Calu3 (cell line): ENCODE results near the gene CLDN16. TPM values are rescaled to one million over a fixed set of nuclear protein-coding genes. Genes with fewer than 3 reads are reported as not detected.

ENCODE experiments used
- BruUV-seq: library from RNA; stranded (reverse); fragments of 400-500 nt; replicated peaks from 2 replicates; lab custom pipeline; 2021; lab: Mats Ljungman, UMichigan
- CTCF ChIA-PET: fragments of 300-600 bp; sonication (Branson Sonifier 250); formaldehyde crosslinking; loops from one replicate; lab custom pipeline; 2022; ENCODE audit warnings: antibody characterized with exemption; lab: Charles Lee
- DNase-seq: peaks from one replicate; pipeline ENCODE4 v3.0.0; 2022
- H3K27ac Mint-ChIP-seq: one replicate; pipeline ENCODE4 v1.8.0; 2022; ENCODE audit warnings: mixed read lengths; ENCODE audit not compliant: unreplicated experiment
- H3K27me3 Mint-ChIP-seq: one replicate; pipeline ENCODE4 v1.8.0; 2022; ENCODE audit warnings: mixed read lengths; ENCODE audit not compliant: unreplicated experiment
- H3K36me3 Mint-ChIP-seq: one replicate; pipeline ENCODE4 v1.8.0; 2022; ENCODE audit warnings: mild to moderate bottlenecking, moderate library complexity, mixed read lengths; ENCODE audit not compliant: insufficient read depth, unreplicated experiment
- H3K4me1 Mint-ChIP-seq: one replicate; pipeline ENCODE4 v1.8.0; 2022; ENCODE audit warnings: mild to moderate bottlenecking, low read depth, mixed read lengths; ENCODE audit not compliant: unreplicated experiment
- H3K4me3 Mint-ChIP-seq: one replicate; pipeline ENCODE4 v1.8.0; 2022; ENCODE audit warnings: mild to moderate bottlenecking, low read depth, moderate library complexity, mixed read lengths; ENCODE audit not compliant: unreplicated experiment
- H3K9me3 Mint-ChIP-seq: one replicate; pipeline ENCODE4 v1.8.0; 2022; ENCODE audit warnings: low read depth, mixed read lengths; ENCODE audit not compliant: unreplicated experiment
- CTCF ChIP-seq: fragments of 200-600 bp; IDR thresholded peaks from one replicate; pipeline ENCODE4 v1.8.0; 2022; ENCODE audit warnings: antibody characterized with exemption; ENCODE audit not compliant: unreplicated experiment
- intact Hi-C: fragments of 100-400 bp; cut with micrococcal nuclease; formaldehyde crosslinking; loops from one replicate; pipeline ENCODE4 v1.10.0; 2022; ENCODE audit not compliant: unreplicated experiment
- total RNA-seq: library from RNA; stranded (reverse); gene quantifications from 2 replicates; pipeline ENCODE4 v1.2.3, GENCODE V29; 2022

CLDN16 gene
- total RNA-seq, 1 experiment from 2014 or later: 2.9 TPM

- peaks cover 9% of the 10 kb centered on the region for H3K9me3 Mint-ChIP-seq
- peak overlapping the region; percentile 98 for H3K27ac Mint-ChIP-seq
- no TSS peak for BruUV-seq
- H3K4me1 Mint-ChIP-seq: peaks cover 51% of the 10 kb centered on the region
- CTCF ChIA-PET: interaction anchor here (0.7 to 4.6 kb wide), 17 partner anchors 11 to 333 kb away, joined by 3 to 37 read pairs (median 4); partner anchors contain the start of gene CLDN1
- peak overlapping the region; percentile 51 for H3K4me3 Mint-ChIP-seq
- H3K27me3 Mint-ChIP-seq: no peaks in the 10 kb centered on the region
- intact Hi-C loops: loop anchor here (1.0 kb wide), 2 partner anchors 22 to 29 kb away; no protein-coding TSS in a partner anchor
- peak; percentile 66 for DNase-seq
- H3K36me3 Mint-ChIP-seq: peaks cover 9% of the 10 kb centered on the region
- TF ChIP-seq CTCF: no peak
These were observed 42.7 kb upstream of the CLDN16 start for GRCh38 chr3:190345027-190345821.

DNA sequence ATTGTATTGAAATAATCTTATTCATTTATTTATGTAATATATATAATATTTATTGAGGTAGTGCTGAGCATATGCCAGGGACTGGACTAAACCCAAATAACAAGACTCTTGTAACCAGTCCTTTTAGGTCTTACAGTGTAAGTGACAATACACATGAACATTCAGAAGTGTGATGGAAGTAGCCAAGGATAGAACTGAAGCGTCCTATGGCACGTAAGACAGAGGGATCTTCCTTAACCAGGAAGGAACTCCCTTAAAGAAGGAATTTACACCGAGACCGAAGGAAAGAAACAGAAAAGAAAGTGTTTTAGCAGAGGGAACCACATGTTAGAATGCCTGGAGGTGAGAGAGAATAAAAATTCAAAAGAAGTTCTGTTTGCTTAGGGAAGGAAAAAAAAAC is 42.1 kb upstream of the CLDN16 start:
- CTCF ChIA-PET: interaction anchor here (0.8 to 4.6 kb wide), 10 partner anchors 16 to 333 kb away, joined by 3 to 37 read pairs (median 4); partner anchors contain the start of gene CLDN1
- no peak for DNase-seq
- intact Hi-C loops: loop anchor here (1.0 kb wide), 2 partner anchors 23 to 28 kb away; no protein-coding TSS in a partner anchor
- H3K9me3 Mint-ChIP-seq: peaks cover 9% of the 10 kb centered on the region
- H3K4me3 Mint-ChIP-seq: peak overlapping the region; percentile 51
- peaks cover 51% of the 10 kb centered on the region for H3K4me1 Mint-ChIP-seq
- peaks cover 9% of the 10 kb centered on the region for H3K36me3 Mint-ChIP-seq
- TF ChIP-seq CTCF: no peak
- H3K27me3 Mint-ChIP-seq: no peaks in the 10 kb centered on the region
- peak overlapping the region; percentile 98 for H3K27ac Mint-ChIP-seq
- TSS peak; percentile 94 for BruUV-seq

DNA sequence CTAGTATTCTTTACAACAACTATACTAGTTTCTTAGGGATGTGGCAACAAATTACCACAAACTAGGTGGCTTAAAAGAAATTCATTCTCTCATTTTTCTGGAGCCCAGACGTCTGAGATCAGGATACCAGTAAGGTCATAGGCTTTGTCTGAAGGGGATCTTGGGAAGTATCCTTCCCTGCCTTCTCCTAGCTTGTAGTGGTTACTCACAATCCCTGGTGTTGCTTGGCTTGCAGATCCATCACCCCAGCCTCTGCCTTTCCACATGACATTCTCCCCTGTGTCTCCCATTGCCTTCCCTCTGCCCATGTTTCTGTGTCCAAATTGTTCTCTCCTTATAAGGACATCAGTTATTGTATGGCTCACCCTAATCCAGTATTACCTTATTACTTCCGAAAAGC is 41.4 kb upstream of the CLDN16 start:
- CTCF ChIA-PET: interaction anchor here (0.6 to 4.6 kb wide), 4 partner anchors 11 to 40 kb away, joined by 3 to 37 read pairs (median 4); partner anchors contain the start of gene CLDN1
- no peak for TF ChIP-seq CTCF
- H3K27me3 Mint-ChIP-seq: no peaks in the 10 kb centered on the region
- peaks cover 9% of the 10 kb centered on the region for H3K36me3 Mint-ChIP-seq
- no peak for DNase-seq
- intact Hi-C loops: no loop called here
- peak overlapping the region; percentile 98 for H3K27ac Mint-ChIP-seq
- H3K4me1 Mint-ChIP-seq: peaks cover 51% of the 10 kb centered on the region
- peak overlapping the region; percentile 51 for H3K4me3 Mint-ChIP-seq
- H3K9me3 Mint-ChIP-seq: peaks cover 9% of the 10 kb centered on the region
- BruUV-seq: no TSS peak

- intact Hi-C loops: no loop called here
- no peak overlapping the region for H3K27ac Mint-ChIP-seq
- no peaks in the 10 kb centered on the region for H3K27me3 Mint-ChIP-seq
- H3K36me3 Mint-ChIP-seq: no peaks in the 10 kb centered on the region
- CTCF ChIA-PET: no interaction called here
- BruUV-seq: no TSS peak
- TF ChIP-seq CTCF: no peak
- H3K9me3 Mint-ChIP-seq: peaks cover 2% of the 10 kb centered on the region
- peaks cover 12% of the 10 kb centered on the region for H3K4me1 Mint-ChIP-seq
- DNase-seq: no peak
- H3K4me3 Mint-ChIP-seq: no peak overlapping the region
These were observed 35.0 kb upstream of the CLDN16 start for GRCh38 chr3:190352861-190353457.
